NCI-H69 (cell line): ENCODE measurements around the gene GRM8.

Experiments
- DNase-seq: peaks from one replicate; lab custom pipeline; 2025; lab: John Stamatoyannopoulos, UW

Gene GRM8

DNA sequence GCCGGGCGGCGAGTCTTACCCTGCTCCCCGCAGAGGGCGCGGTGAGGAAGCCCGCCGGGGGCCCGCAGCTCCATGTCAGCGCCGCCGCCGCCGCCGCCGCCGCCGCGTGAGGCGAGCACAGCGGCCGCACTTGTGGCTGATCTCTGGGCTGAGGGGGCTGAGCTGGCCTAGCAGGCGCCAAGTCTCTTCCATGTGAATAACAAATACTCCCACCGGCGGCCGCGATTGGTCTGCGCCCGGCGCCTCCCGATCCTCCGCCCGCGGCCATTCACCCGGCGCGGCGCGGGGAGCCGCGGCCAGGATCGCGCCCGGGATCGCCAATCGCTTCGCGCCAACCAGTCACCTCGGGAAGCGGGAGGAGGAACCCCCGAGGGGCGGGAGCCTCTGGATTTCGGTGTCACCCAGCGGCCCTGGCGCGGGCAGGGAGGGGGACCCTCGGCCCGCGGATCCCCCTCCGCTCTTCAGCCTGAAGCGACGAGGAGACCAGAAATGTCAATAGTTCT lies at the start of gene GRM8:
Gene GRM8 (minus strand): TSS at position 164 of the 503 bp plus-strand sequence.
- peak; percentile 87 for DNase-seq

DNA sequence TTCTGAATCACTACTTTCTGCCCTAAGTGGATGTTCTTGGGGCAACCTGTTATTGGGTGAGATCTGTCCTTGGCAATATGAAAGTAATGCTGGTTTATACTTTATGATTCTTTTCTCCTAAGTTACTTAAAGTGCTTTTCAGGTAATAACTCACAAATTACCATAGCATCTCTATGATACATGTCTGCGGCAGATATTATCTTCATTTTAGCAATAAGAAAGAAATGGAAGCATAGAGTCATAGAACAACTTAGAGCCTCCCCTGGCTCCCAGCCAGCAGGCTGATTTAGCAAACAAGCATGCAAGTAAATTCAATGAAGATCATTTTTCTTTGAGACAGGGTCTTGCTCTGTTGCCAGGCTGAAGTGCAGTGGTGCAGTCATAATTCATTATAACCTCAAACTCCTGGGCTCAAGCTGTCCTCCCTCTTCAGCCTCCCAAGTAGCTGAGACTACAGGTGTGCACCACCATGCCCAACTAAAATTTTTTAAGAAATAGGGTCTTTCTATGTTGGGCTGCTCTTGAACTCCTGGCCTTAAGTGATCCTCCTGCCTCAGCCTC lies 38.1 kb upstream of the GRM8 start:
- DNase-seq = peak; percentile 22

GRCh38 chr7:127290116-127290655 lies 37.4 kb upstream of the GRM8 start:
- DNase-seq = no peak

- DNase-seq = no peak
Observed at GRCh38 chr7:127287133-127287532, 34.4 kb upstream of the GRM8 start.

DNA sequence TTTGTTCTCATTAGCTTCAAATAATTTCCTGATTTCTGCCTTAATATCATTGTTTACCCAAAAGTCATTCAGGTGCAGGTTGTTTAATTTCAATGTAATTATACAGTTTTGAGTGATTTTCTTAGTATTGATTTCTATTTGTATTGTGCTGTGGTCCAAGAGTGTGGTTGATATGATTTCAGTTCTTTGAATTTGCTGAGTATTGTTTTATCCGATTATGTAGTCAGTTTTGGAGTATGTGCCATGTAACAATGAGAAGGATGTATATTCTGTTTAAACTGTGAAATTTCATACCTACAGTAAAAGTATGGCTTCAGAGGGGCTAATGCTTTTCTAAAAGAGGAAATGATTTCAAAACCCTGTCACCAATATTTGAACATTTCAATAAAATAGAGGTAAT lies 17.4 kb upstream of the GRM8 start:
- DNase-seq = no peak

DNA sequence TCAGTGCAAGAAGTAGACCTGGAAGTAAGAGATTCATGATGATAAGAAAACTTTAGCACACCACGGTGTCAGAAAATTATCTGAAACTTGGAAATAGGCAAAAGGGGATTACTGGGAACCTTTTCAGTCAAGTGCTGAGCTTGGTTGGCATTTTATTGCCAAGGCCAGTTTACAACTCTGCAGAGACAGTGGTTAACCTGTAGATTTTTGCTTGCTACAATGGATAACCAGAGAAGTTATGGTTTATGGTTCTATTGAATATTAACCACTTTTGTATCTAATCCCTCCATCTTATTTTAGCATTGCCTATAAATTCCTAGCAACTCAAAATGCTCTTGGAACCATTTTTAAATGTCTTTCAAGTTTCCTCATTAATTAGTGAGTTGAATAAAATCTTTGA lies 13.3 kb upstream of the GRM8 start:
- no peak for DNase-seq

- DNase-seq = no peak
Observed at GRCh38 chr7:127264219-127264618, 11.5 kb upstream of the GRM8 start.

DNA sequence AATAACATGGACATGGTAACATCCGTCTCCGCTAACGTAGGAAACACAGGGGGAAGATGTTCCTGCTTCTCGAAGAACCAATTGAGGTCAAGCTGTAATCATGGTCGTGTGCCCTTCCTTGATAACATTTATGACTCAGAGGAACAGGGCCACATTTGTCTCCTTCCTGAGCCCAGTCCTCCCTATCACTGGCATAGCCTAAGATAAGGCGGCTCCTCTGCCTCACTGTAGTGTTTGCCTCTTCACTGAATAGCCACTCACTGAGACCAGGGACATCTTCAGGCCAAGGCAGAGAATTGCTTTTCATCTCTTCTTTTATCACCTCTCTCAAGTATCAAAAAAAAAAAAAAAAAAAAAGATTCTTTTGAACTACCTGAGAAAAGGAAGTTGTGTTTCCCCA lies 5.4 kb upstream of the GRM8 start:
- no peak for DNase-seq

- no peak for DNase-seq
Observed at GRCh38 chr7:127257086-127257485, 4.3 kb upstream of the GRM8 start.

DNA sequence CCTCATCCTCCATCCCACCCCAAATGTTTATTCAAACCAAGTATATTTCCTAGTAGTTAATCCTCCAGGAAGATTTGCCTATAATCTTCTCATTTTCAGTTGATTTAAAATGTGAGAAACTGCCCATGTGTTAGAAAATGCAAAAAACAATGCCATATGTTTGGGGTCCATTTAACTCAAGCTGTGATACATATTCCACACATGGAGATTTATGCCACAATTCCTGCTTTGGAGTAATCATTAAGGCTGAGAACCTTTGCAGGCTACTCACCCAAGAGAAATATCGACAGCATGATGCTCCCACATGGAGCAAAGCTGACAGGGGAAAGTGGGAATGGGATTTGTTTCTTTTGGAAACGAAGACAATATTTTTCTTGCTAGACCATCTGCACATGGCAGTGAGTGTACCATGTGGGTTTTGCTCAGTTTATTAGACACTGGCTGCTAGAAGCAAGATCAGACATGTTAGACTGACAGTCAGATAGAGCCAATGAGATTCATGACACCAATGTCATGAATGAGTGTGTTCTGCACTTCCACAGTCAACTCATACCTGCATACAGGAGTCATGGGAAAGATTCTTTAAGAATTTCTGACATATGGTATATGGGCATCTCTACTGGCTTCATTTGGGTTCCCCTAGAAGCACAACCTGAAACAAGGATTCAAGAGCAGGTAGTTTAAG lies 3.4 kb upstream of the GRM8 start:
- no peak for DNase-seq

- DNase-seq = no peak
Observed at GRCh38 chr7:127254163-127254684, 1.5 kb upstream of the GRM8 start.

GRCh38 chr7:127253281-127254162 lies 781 bp upstream of the GRM8 start:
- DNase-seq = peak; percentile 83

DNA sequence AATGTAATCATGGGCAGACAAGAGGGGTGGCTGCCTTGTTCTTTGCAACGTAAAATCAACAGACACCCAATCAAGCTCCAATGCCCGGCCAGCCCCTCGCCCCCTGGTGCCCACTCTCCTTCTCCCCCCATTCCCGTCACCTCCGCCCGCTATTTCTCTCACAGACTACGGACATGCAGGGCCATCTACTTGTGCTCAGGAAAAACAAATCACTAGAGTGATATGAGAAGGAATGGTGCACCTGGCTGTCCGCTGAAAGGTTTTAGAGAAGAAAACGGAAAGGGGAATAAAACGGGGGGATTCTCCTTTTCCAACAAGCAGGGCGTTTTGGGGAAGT lies 396 bp downstream of the GRM8 start:
- peak; percentile 58 for DNase-seq

DNA sequence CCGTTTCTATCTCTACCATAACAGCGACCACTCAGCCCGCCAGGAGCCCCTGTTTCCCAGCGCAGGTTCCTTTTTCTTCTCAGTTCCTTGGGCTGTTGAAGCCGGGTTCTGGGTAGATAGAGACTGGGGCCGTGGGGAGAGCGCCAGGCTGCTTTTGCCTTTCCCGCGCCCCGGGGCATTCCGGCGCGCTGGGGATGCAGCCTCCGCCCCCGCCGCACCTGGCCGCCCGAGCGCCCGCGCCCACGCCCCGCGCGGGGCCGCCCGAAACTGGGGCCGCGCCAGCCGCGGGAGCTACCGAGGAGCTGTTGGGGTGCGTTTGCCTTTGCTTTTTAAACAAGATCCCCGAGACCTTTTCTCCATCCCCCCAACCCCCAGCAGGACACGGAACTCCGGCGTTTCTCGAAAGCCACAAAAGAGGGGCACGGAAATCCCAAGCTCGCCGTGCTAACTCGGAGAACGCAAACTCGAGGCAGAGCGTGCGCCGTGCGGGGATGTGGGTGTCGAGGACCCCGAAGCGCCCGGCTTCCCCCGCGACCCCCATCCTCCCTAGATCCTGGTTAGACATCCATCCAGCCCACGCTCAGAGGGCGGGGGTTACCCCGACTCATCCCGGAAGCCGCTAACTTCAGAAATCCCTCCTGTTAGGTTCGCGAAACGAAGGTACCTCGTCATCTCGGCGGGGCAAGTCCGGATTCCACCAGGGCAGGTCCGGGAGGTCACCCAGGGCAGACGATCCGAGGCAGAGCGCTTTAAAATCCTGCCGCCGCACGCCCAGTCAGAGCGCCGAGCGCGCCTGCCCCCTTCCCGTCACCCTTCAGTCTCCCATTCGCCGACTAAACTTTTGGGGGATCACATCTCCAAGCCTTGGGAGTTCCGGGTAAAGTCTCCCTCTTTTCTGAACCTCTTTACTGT lies 1.0 kb downstream of the GRM8 start:
- DNase-seq = peak; percentile 50

- DNase-seq = peak; percentile 39
Observed at GRCh38 chr7:127251036-127251464, 1.7 kb downstream of the GRM8 start.

- DNase-seq = peak; percentile 39
Observed at GRCh38 chr7:127250312-127251035, 2.3 kb downstream of the GRM8 start.

DNA sequence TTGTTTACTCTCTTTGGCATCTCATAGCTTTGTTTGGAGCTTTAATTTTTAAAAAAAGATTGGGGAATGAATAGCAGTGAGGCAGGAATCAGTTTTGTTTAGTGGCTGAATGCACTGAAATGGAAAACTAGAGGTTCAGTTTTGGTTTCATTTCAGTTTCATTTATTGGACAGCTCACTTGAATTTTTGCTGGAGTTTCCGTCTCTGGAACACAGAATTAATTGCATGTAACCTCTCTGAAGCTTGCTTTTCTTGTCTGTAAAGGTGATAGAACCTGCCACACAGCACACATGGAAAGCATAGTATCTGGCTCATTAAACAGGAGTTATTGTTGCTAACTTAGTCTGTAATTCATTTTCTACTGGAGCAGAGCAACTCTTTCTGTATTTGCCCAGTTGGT lies 7.1 kb downstream of the GRM8 start:
- DNase-seq = peak; percentile 56

DNA sequence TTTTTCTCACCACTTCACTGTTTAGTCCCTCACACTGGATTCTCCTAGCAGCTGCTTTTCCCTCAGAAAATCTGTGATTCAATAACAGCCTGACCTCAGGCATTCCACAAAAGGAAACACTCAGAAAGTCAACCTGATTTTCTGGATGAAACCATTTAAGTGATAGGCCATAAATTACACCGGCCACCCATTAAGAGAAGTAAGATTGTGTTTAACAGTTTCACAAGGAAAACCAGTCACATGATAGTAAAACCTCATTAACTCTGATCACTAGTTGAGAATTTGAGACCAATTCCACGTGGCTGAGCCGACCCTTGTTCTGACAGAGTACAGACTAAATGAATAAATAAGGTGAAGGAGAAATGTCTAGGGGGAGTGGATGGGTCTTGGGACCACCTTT lies 7.7 kb downstream of the GRM8 start:
- peak; percentile 79 for DNase-seq

GRCh38 chr7:127239814-127240213 lies 12.9 kb downstream of the GRM8 start:
- DNase-seq = peak; percentile 26

DNA sequence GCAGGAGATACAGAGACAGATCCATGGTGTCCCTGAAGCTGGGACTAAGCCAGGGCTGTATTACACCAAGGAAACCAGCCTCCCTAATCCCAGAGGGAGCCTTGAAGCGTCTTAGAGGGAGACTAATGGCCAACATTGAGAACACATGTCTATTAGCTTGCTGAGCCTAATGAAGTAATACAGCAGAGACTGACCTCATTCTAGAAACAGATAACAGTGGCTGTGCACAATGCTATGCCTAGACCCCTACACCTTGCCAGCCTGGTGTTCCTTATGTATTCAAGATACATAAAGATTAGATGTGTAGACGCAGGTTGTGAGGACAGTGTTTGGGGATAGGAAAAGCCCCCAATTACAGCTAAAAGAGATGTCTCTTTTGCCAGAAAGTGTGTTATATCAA lies 19.1 kb downstream of the GRM8 start:
- no peak for DNase-seq

DNA sequence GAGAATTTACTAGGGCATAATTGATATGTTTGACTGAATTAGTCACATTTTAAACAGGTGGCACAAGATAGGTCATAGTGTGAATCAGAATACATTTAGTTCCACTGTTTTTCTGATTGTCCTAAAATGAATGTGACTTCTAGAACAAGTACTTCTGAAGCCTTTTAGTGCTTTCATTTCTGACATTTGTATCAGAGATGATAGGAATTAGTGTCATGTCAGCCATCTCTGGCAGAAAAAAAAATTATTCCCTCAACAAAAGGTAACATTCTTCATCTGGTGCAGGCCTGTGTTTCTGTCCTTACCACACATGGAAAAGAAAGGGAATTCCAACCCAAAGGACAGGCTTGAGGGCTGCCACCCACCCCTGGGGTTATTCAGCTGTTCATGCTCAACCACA lies 21.3 kb downstream of the GRM8 start:
- no peak for DNase-seq
